K562 (cell line): ENCODE measurements around the gene CNTN4. TPM values are rescaled to one million over a fixed set of nuclear protein-coding genes. Genes with fewer than 3 reads are reported as not detected.

ENCODE experiments used
- ATAC-seq: fragments of 200-7000 bp; cut with Tn5 transposase; 3 replicates; pipeline ENCODE4 v1.9.1; 2020; ENCODE audit warnings: moderate library complexity
- BruUV-seq: library from RNA; stranded (reverse); fragments of 400-500 nt; replicated peaks from 2 replicates; lab custom pipeline; 2021; lab: Mats Ljungman, UMichigan
- CTCF ChIA-PET: fragments of 300-600 bp; formaldehyde crosslinking; extraction: SDS; loops from one replicate; lab custom pipeline; 2021; ENCODE audit warnings: low intra/inter-chr PET ratio; lab: Yijun Ruan, JAX
- POLR2A ChIA-PET: fragments of 300-600, 350-650 bp; sonication (Branson Sonifier 250); formaldehyde crosslinking; extraction: SDS; loops from one replicate; lab custom pipeline; 2021; ENCODE audit warnings: antibody characterized with exemption, inconsistent platforms; lab: Yijun Ruan, JAX
- DNase-seq, 4 experiments: peaks; one replicate each; pipeline versions ENCODE4 v3.0.0 to v3.0.0-alpha.2; 2011 to 2018; ENCODE audit warnings: low spot score in 3 of 4, mixed read lengths in 3 of 4; ENCODE audit errors: extremely low read depth in 1 of 4
- FAIRE-seq: peaks from 2 replicates; lab custom pipeline; 2011; peaks lifted over from hg19 to GRCh38; lab: Jason Lieb, UNC
- H2AFZ ChIP-seq: 2 replicates; pipeline ENCODE4 v1.6.0; 2011; ENCODE audit warnings: low read depth, low read length, control low read depth, inconsistent platforms
- H3K27ac ChIP-seq: fragments of 200-600 bp; 3 replicates; pipeline ENCODE4 v1.8.0; 2011; ENCODE audit warnings: low read depth, mild to moderate bottlenecking, control low read depth, inconsistent platforms, low read length, moderate library complexity, mixed read lengths; ENCODE audit errors: extremely low read depth
- H3K27me3 ChIP-seq, 2 experiments: fragments of 300-600 bp in 1 of 2; 2 replicates in 1 of 2; 3 replicates in 1 of 2; pipeline versions ENCODE4 v1.6.0 to v1.8.0; 2011; ENCODE audit warnings: inconsistent platforms in 2 of 2, low read length in 2 of 2, mild to moderate bottlenecking in 1 of 2, mixed read lengths in 1 of 2, moderate library complexity in 1 of 2; ENCODE audit not compliant: control insufficient read depth in 2 of 2, insufficient read depth in 2 of 2
- H3K36me3 ChIP-seq: fragments of 300-600 bp; 3 replicates; pipeline ENCODE4 v1.8.0; 2011; ENCODE audit warnings: mild to moderate bottlenecking, low read length, inconsistent platforms; ENCODE audit not compliant: control insufficient read depth, insufficient read depth
- H3K4me1 ChIP-seq, 2 experiments: fragments of 200-600 bp in 1 of 2; replicated peaks in 1 of 2; 2 replicates in 1 of 2; 3 replicates in 1 of 2; pipeline versions ENCODE4 v1.5.1 to v1.8.0; 2011; ENCODE audit warnings: inconsistent platforms in 2 of 2, low read length in 2 of 2, mild to moderate bottlenecking in 1 of 2, mixed read lengths in 1 of 2, moderate library complexity in 1 of 2; ENCODE audit not compliant: control insufficient read depth in 2 of 2, insufficient read depth in 2 of 2
- H3K4me2 ChIP-seq: 2 replicates; pipeline ENCODE4 v1.6.1; 2011; ENCODE audit warnings: low read length, control low read depth, inconsistent platforms, mixed read lengths; ENCODE audit not compliant: insufficient read depth
- H3K4me3 ChIP-seq: fragments of 200-600 bp; sonication (generic), shearing (Covaris generic); 2 replicates; pipeline ENCODE4 v1.5.1; 2016; ENCODE audit warnings: control low read depth, inconsistent platforms
- H3K79me2 ChIP-seq: fragments of 200-600 bp; 3 replicates; pipeline ENCODE4 v1.8.0; 2011; ENCODE audit warnings: low read length, inconsistent platforms; ENCODE audit not compliant: control insufficient read depth, insufficient read depth
- H3K9ac ChIP-seq, 2 experiments: 2 replicates each; pipeline versions ENCODE4 v1.6.0 to v1.6.1; 2011; ENCODE audit warnings: low read depth in 2 of 2, low read length in 2 of 2, control low read depth in 1 of 2, inconsistent platforms in 1 of 2, mild to moderate bottlenecking in 1 of 2, mixed read lengths in 1 of 2; ENCODE audit not compliant: insufficient read depth in 1 of 2
- H3K9me1 ChIP-seq: one replicate; pipeline ENCODE4 v1.6.0; 2011; ENCODE audit warnings: inconsistent platforms, mild to moderate bottlenecking, low read length, moderate library complexity; ENCODE audit not compliant: control insufficient read depth, insufficient read depth
- H3K9me3 ChIP-seq: replicated peaks from 2 replicates; pipeline ENCODE4 v1.5.1; 2011; ENCODE audit warnings: low read depth, low read length, inconsistent platforms; ENCODE audit not compliant: control insufficient read depth, insufficient read depth
- H4K20me1 ChIP-seq: replicated peaks from 2 replicates; pipeline ENCODE4 v1.6.1; 2011; ENCODE audit warnings: low read length, inconsistent platforms, mixed read lengths; ENCODE audit not compliant: control insufficient read depth, insufficient read depth
- CC2D1A ChIP-seq: fragments of 450-650 bp; IDR thresholded peaks from 2 replicates; pipeline ENCODE4 v1.6.1; 2017; ENCODE audit warnings: mild to moderate bottlenecking
- CHD1 ChIP-seq: fragments of 200-600 bp; sonication (generic); IDR thresholded peaks from one replicate; pipeline ENCODE4 v1.6.1; 2012; ENCODE audit warnings: mild to moderate bottlenecking, moderate library complexity, low read length, inconsistent platforms
- E2F3 ChIP-seq: fragments of 250-450 bp; sonication (Bioruptor Pico); IDR thresholded peaks from 2 replicates; pipeline ENCODE4 v1.4.0; 2020; ENCODE audit warnings: mild to moderate bottlenecking
- GABPA ChIP-seq: fragments of 200-800 bp; sonication (Bioruptor generic); conservative IDR thresholded peaks from 2 replicates; pipeline ENCODE4 v1.6.1; 2016; ENCODE audit warnings: low read depth, missing genetic modification characterization, missing compliant biosample characterization
- KLF10 ChIP-seq: fragments of 250-450 bp; sonication (Bioruptor Pico); IDR thresholded peaks from 2 replicates; pipeline ENCODE4 v1.6.1; 2021; ENCODE audit warnings: matching md5 sums
- MIER1 ChIP-seq: fragments of 450-650 bp; IDR thresholded peaks from 2 replicates; pipeline ENCODE4 v1.6.1; 2016; ENCODE audit warnings: antibody characterized with exemption, mild to moderate bottlenecking, low read depth
- SNIP1 ChIP-seq: fragments of 450-650 bp; IDR thresholded peaks from 2 replicates; pipeline ENCODE4 v1.7.1; 2017; ENCODE audit warnings: low read depth, mild to moderate bottlenecking
- TCF7 ChIP-seq: sonication (generic); IDR thresholded peaks from 2 replicates; pipeline ENCODE4 v1.6.1; 2016; ENCODE audit warnings: antibody characterized with exemption, borderline replicate concordance
- ZNF354B ChIP-seq: fragments of 250-450 bp; sonication (Bioruptor Pico); IDR thresholded peaks from 2 replicates; pipeline ENCODE4 v1.4.0; 2020
- in situ Hi-C: fragments of 300-500 bp; cut with MboI; formaldehyde crosslinking; loops from 4 replicates; pipeline ENCODE4 v1.15.0; 2018; ENCODE audit warnings: inconsistent platforms, mixed read lengths
- intact Hi-C: fragments of 100-400 bp; cut with micrococcal nuclease; formaldehyde crosslinking; loops from 2 replicates; pipeline ENCODE4 v1.14.2; 2022
- polyA plus RNA-seq, 8 experiments: library from polyadenylated mRNA; depleted of rRNA in 4 of 8; stranded (reverse) in 5 of 8; unstranded in 3 of 8; fragments of >200 nt; fragmentation: Nextera tagmentation in 2 of 8; fragmentation: Illumina TruSeq in 1 of 8; extraction: Ambion mirVana in 2 of 8; extraction: Trizol in 1 of 8; gene quantifications; 2 replicates each; pipeline versions ENCODE4 v1.2.1 to v1.2.3, GENCODE V29; 2011 to 2014; ENCODE audit warnings: inconsistent platforms in 1 of 8, missing spikeins in 1 of 8
- total RNA-seq, 7 experiments: library from RNA; depleted of rRNA in 6 of 7; stranded (reverse); fragments of >200 nt in 6 of 7; fragmentation: Illumina TruSeq in 2 of 7; extraction: Trizol in 2 of 7; gene quantifications; 2 replicates each; pipeline versions ENCODE4 v1.2.1 to v1.2.3, GENCODE V29; 2011 to 2021; ENCODE audit warnings: low replicate concordance in 1 of 7
- TF ChIP-seq, protein P1 (sequence below), 2 experiments: fragments of 150-350 bp in 1 of 2; IDR thresholded peaks; 2 replicates each; pipeline ENCODE4 v1.6.1; 2012 to 2016; ENCODE audit warnings: low read depth in 2 of 2, low read length in 2 of 2, mild to moderate bottlenecking in 1 of 2, moderate library complexity in 1 of 2
- TF ChIP-seq, protein P2 (sequence below): sonication (generic); formaldehyde crosslinking; IDR thresholded peaks from 2 replicates; pipeline ENCODE4 v1.8.0; 2022; ENCODE audit warnings: mild to moderate bottlenecking, missing genetic modification reagents, borderline replicate concordance
- TF ChIP-seq, protein P3 (sequence below): fragments of 450-650 bp; formaldehyde crosslinking; IDR thresholded peaks from 2 replicates; pipeline ENCODE4 v1.4.0; 2020; ENCODE audit warnings: mild to moderate bottlenecking, moderate library complexity
- TF ChIP-seq, protein P4 (sequence below): fragments of 250-450 bp; sonication (Bioruptor Pico); IDR thresholded peaks from 2 replicates; pipeline ENCODE4 v1.5.0; 2020; ENCODE audit warnings: mild to moderate bottlenecking, borderline replicate concordance

Gene CNTN4
- total and polyA plus RNA-seq, 9 of the 15 experiments (the other 6 are each of a cell fraction or from before 2014, with no cell fraction given) = not detected

DNA sequence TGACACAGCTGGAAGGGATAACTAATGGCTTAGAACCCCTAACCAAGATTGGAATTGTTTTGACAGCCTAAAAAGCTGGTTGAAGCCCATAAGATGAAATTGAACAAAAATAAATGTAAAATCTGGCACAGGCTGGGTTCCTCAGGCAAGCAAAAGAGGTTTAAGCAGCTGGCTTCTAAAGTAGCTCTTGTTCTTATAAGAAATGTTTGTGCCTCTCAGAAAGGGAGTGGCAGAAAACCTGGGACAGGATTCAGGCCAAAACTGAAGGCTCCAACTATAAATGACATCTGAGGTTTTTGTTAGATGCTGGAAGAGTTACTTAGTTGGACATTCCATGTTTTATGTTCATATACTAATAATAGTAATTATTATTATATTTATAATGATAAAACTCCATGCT lies 378.3 kb downstream of the CNTN4 start:
- Histone ChIP-seq H4K20me1 (no peaks in the 10 kb centered on the region), H3K27ac (no peak overlapping the region), H3K4me2 (no peak overlapping the region), H3K27me3 (no peaks in the 10 kb centered on the region), H3K4me3 (no peak overlapping the region), H3K79me2 (no peaks in the 10 kb centered on the region), H3K9ac (no peak overlapping the region), H3K36me3 (no peaks in the 10 kb centered on the region), H3K9me1 (no peaks in the 10 kb centered on the region), H2AFZ (no peak overlapping the region), H3K4me1 (no peaks in the 10 kb centered on the region), H3K9me3 (peaks cover 4% of the 10 kb centered on the region; the same call in 1 of the 2 replicates)
- BruUV-seq = no TSS peak
- in situ Hi-C loops (no loop called here), intact Hi-C loops (no loop called here)
- CTCF ChIA-PET = no interaction called here
- FAIRE-seq (no peak), DNase-seq (no peak), ATAC-seq (no peak)
- POLR2A ChIA-PET = no interaction called here
- TF ChIP-seq MIER1 = no peak
- TF ChIP-seq, protein P1, sequence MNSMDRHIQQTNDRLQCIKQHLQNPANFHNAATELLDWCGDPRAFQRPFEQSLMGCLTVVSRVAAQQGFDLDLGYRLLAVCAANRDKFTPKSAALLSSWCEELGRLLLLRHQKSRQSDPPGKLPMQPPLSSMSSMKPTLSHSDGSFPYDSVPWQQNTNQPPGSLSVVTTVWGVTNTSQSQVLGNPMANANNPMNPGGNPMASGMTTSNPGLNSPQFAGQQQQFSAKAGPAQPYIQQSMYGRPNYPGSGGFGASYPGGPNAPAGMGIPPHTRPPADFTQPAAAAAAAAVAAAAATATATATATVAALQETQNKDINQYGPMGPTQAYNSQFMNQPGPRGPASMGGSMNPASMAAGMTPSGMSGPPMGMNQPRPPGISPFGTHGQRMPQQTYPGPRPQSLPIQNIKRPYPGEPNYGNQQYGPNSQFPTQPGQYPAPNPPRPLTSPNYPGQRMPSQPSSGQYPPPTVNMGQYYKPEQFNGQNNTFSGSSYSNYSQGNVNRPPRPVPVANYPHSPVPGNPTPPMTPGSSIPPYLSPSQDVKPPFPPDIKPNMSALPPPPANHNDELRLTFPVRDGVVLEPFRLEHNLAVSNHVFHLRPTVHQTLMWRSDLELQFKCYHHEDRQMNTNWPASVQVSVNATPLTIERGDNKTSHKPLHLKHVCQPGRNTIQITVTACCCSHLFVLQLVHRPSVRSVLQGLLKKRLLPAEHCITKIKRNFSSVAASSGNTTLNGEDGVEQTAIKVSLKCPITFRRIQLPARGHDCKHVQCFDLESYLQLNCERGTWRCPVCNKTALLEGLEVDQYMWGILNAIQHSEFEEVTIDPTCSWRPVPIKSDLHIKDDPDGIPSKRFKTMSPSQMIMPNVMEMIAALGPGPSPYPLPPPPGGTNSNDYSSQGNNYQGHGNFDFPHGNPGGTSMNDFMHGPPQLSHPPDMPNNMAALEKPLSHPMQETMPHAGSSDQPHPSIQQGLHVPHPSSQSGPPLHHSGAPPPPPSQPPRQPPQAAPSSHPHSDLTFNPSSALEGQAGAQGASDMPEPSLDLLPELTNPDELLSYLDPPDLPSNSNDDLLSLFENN (IDR thresholded peaks at IDR 0.05; ENCODE audit: low read depth in 2 of 2, low read length in 2 of 2) = no peak
- TF ChIP-seq ZNF354B (CRISPR knock-in tag) = no peak
- no peak for TF ChIP-seq CC2D1A
- TF ChIP-seq, protein P2, sequence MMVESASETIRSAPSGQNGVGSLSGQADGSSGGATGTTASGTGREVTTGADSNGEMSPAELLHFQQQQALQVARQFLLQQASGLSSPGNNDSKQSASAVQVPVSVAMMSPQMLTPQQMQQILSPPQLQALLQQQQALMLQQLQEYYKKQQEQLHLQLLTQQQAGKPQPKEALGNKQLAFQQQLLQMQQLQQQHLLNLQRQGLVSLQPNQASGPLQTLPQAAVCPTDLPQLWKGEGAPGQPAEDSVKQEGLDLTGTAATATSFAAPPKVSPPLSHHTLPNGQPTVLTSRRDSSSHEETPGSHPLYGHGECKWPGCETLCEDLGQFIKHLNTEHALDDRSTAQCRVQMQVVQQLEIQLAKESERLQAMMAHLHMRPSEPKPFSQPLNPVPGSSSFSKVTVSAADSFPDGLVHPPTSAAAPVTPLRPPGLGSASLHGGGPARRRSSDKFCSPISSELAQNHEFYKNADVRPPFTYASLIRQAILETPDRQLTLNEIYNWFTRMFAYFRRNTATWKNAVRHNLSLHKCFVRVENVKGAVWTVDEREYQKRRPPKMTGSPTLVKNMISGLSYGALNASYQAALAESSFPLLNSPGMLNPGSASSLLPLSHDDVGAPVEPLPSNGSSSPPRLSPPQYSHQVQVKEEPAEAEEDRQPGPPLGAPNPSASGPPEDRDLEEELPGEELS = no peak
- TF ChIP-seq CHD1 = no peak
- no peak for TF ChIP-seq E2F3
- TF ChIP-seq SNIP1 = no peak
- no peak for TF ChIP-seq GABPA
- TF ChIP-seq KLF10 (CRISPR knock-in tag) = no peak
- TF ChIP-seq, protein P3, sequence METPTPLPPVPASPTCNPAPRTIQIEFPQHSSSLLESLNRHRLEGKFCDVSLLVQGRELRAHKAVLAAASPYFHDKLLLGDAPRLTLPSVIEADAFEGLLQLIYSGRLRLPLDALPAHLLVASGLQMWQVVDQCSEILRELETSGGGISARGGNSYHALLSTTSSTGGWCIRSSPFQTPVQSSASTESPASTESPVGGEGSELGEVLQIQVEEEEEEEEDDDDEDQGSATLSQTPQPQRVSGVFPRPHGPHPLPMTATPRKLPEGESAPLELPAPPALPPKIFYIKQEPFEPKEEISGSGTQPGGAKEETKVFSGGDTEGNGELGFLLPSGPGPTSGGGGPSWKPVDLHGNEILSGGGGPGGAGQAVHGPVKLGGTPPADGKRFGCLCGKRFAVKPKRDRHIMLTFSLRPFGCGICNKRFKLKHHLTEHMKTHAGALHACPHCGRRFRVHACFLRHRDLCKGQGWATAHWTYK (CRISPR knock-in tag) = no peak
- TF ChIP-seq, protein P4, sequence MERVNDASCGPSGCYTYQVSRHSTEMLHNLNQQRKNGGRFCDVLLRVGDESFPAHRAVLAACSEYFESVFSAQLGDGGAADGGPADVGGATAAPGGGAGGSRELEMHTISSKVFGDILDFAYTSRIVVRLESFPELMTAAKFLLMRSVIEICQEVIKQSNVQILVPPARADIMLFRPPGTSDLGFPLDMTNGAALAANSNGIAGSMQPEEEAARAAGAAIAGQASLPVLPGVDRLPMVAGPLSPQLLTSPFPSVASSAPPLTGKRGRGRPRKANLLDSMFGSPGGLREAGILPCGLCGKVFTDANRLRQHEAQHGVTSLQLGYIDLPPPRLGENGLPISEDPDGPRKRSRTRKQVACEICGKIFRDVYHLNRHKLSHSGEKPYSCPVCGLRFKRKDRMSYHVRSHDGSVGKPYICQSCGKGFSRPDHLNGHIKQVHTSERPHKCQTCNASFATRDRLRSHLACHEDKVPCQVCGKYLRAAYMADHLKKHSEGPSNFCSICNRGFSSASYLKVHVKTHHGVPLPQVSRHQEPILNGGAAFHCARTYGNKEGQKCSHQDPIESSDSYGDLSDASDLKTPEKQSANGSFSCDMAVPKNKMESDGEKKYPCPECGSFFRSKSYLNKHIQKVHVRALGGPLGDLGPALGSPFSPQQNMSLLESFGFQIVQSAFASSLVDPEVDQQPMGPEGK = no peak
- TF ChIP-seq TCF7 = no peak
